ENCODE data around the gene JARID2.

DNA sequence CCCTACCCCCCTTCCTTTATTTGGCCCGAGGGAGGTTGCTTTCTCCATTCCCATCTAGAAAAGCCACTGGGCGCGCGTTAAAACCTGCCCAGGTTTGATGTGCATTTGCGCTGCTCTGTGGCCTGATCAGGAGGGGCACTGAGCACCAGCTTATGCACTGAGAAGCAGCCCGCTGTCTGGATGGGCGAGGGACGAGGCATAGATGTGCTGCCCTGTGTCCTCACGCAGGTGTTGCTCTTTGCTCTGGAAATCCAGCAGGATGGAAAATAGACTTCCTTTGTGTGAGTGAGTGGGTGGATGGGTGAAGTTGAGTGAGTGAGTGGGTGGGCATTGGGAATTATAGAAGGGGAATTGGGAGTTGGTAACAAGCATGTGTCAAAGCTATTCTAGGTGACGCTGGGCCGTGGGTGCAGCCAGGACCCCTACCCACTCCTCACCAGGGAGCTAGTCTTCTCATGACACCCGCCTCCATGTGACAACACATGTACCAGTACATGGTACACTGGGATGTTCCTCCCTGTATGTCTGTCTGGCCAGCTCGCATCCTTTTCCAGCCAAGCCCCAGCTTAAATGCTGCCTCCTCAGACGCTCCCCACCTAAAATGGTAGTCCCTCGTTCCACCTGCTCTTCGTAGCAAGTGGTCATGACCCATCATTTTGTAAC is 254.3 kb downstream of the JARID2 start:
- TF ChIP-seq, protein P1, sequence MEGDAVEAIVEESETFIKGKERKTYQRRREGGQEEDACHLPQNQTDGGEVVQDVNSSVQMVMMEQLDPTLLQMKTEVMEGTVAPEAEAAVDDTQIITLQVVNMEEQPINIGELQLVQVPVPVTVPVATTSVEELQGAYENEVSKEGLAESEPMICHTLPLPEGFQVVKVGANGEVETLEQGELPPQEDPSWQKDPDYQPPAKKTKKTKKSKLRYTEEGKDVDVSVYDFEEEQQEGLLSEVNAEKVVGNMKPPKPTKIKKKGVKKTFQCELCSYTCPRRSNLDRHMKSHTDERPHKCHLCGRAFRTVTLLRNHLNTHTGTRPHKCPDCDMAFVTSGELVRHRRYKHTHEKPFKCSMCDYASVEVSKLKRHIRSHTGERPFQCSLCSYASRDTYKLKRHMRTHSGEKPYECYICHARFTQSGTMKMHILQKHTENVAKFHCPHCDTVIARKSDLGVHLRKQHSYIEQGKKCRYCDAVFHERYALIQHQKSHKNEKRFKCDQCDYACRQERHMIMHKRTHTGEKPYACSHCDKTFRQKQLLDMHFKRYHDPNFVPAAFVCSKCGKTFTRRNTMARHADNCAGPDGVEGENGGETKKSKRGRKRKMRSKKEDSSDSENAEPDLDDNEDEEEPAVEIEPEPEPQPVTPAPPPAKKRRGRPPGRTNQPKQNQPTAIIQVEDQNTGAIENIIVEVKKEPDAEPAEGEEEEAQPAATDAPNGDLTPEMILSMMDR (IDR thresholded peaks at IDR 0.05) = no peak
- no peak for TF ChIP-seq POLR2A (IDR thresholded peaks at IDR 0.05)

Measured in suprapubic skin (tissue), 3 donors.